HG02870 (cell line): ENCODE results near the gene HOXD13.

Source experiments
- ATAC-seq: cut with Tn5 transposase; IDR thresholded peaks from one replicate; pipeline ENCODE4 v1.9.1; 2021; ENCODE audit warnings: mild to moderate bottlenecking, moderate library complexity; ENCODE audit not compliant: unreplicated experiment

HOXD13 gene

DNA sequence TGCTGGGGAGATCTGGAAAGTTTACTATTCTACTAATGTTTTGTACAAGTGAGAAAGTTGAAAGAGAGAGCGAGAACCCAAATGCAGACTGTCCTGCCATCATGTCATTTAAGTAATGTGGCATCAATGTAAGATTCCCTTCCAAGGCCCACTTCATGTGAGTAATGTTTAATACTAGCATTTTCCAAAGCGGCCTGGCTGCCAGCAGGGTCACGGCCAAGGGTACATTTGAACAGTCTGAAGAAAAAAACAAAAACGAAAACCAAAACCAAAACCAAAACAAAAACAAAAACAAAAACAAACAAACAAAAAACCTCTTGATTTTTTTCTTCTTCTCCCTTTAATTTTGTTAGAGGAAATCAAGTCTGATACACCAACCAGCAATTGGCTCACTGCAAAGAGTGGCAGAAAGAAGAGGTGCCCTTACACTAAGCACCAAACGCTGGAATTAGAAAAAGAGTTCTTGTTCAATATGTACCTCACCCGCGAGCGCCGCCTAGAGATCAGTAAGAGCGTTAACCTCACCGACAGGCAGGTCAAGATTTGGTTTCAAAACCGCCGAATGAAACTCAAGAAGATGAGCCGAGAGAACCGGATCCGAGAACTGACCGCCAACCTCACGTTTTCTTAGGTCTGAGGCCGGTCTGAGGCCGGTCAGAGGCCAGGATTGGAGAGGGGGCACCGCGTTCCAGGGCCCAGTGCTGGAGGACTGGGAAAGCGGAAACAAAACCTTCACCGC lies 26.2 kb downstream of the HOXD13 start:
- no peak for ATAC-seq

GRCh38 chr2:176120364-176121189 lies 28.1 kb downstream of the HOXD13 start:
- ATAC-seq = no peak

DNA sequence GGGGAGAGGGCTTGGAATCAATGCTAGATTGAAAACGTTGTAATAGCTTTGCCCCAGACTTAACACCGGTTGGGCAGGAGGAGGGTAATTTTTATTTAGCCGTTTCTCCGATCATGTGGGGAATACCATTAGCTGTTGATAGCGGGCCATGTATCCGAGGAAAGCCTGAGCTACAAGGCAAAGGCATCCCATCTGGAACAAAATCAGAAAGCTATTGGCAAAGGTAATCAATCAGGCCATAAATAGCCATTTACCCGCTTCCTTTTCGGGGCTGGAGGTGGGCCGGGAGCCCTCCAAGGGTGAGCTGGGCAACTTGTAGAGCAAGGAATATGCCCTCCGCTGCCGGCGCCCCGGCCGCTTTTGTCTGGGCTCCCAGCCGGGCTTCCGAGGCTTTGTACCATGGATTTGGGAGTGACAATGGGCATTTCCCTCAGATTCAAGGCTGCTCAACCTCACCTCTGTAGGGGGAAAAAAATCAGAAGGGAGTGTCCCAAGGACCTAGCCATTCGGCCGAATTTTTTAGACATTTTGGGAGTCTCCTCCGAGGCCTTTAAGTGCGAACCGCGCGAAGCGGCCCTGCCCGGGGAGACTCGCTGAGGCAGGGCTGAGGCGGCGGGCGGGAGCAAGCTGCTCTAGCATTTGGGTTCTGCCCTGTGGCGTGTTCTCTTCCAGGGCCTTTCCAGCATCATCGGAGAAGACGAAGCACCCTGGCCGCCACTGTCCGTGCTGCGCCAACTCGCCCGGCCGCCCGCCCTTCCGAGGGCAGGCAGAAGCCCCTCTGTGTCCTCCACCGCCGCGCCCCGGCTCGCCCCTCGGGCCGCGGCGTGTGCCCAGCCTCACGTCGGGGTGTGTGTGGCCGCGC lies 28.9 kb downstream of the HOXD13 start:
- ATAC-seq = no peak

DNA sequence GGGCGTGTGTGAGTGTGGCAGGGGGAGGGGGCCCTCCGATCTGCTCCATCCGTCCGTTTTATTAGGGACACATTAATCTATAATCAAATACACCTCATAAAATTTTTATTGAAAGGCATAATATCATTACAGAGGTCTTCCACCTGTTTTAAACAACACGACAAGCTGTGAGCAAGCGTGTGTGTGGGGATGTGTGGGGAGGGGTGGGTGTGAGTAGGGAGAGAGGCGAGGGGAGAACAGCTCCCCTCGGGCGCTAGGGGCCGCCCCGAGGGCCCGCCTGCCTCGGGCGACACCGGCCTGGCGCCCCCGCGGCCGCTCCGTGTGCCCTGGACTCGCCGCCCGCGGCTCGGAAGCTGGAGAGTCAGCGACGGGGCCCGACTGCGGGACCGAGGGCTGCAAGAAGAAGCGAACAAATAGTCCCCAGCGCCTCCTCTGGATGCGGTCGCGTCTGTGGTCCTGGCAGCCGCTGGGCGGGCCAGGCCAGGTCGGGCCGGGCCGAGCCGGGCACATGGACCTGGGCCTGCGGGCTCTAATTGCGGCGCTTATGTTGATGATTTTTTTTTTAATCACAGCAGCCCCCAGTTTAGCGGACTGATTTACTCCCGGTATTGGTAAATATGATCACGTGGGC lies 29.6 kb downstream of the HOXD13 start:
- no peak for ATAC-seq

DNA sequence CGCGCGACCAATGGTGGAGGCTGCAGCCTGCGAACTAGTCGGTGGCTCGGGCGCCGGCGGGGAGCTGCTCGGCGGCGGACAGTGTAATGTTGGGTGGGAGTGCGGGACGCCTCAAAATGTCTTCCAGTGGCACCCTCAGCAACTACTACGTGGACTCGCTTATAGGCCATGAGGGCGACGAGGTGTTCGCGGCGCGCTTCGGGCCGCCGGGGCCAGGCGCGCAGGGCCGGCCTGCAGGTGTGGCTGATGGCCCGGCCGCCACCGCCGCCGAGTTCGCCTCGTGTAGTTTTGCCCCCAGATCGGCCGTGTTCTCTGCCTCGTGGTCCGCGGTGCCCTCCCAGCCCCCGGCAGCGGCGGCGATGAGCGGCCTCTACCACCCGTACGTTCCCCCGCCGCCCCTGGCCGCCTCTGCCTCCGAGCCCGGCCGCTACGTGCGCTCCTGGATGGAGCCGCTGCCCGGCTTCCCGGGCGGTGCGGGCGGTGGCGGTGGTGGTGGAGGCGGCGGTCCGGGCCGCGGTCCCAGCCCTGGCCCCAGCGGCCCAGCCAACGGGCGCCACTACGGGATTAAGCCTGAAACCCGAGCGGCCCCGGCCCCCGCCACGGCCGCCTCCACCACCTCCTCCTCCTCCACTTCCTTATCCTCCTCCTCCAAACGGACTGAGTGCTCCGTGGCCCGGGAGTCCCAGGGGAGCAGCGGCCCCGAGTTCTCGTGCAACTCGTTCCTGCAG lies 30.3 kb downstream of the HOXD13 start, which contains the start of gene HOXD9:
Gene HOXD9, plus strand, starts transcription at position 37 of the 728 bp plus-strand sequence. Its CDS starts 50 bp downstream, at position 87.
- ATAC-seq = no peak

GRCh38 chr2:176123411-176124109 lies 31.0 kb downstream of the HOXD13 start:
- ATAC-seq = no peak

- ATAC-seq = no peak
Observed at GRCh38 chr2:176124110-176124946, 31.8 kb downstream of the HOXD13 start.

- ATAC-seq = no peak
Observed at GRCh38 chr2:176124947-176125771, 32.6 kb downstream of the HOXD13 start.

GRCh38 chr2:176125772-176126054 lies 33.2 kb downstream of the HOXD13 start:
- ATAC-seq = no peak

GRCh38 chr2:176126929-176127773 lies 34.6 kb downstream of the HOXD13 start:
- ATAC-seq = no peak

GRCh38 chr2:176127774-176128072 lies 35.2 kb downstream of the HOXD13 start:
- ATAC-seq = no peak

- ATAC-seq = no peak
Observed at GRCh38 chr2:176128172-176128981, 35.9 kb downstream of the HOXD13 start.

- no peak for ATAC-seq
Observed at GRCh38 chr2:176128982-176129796, 36.7 kb downstream of the HOXD13 start, which contains the start of gene HOXD8. HOXD8 (plus strand) TSS chr2:176129705; CDS start chr2:176130367, 662 bp downstream.

DNA sequence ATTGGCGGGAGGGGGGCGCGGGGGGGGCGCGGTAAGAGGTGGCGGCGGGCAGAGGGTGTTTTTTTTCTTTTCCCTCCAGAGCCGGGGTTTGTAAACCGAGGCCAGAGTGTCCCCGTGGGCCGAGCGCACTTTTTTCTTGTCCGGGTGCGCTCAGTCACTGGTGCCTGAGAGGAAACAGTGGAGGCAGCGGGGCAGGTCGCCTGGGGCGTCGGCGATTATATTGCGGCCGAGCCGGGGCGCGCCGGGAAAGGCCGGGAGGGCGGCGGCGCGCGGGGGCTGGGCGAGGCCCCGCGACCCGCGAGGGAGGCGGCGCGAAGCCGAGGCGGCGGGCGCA lies 37.3 kb downstream of the HOXD13 start:
- no peak for ATAC-seq

DNA sequence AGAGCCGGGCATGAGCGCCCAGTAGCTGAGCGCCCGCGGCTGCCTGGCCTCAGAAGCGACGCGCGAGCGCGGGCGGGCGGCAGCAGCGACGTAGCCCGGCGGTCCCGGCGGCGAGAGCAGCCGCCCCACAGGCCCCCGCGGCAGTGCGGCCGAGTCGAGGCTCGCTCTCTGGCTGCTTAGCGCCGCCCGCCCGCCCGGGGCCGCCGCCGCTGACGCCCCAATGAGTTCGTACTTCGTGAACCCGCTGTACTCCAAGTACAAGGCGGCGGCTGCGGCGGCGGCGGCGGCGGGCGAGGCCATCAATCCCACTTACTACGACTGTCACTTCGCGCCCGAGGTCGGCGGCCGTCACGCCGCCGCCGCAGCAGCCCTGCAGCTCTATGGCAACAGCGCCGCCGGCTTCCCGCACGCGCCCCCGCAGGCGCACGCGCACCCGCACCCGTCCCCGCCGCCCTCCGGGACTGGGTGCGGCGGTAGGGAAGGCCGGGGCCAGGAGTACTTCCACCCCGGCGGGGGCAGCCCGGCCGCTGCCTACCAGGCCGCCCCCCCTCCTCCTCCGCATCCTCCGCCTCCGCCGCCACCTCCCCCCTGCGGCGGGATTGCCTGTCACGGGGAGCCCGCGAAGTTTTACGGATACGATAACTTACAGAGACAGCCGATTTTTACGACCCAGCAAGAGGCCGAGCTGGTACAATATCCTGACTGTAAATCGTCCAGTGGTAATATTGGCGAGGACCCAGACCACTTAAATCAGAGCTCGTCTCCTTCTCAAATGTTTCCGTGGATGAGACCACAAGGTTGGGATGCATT lies 37.8 kb downstream of the HOXD13 start:
- ATAC-seq = no peak
